Measurements from ENCODE around the gene WDR13. TPM values are rescaled to one million over a fixed set of nuclear protein-coding genes. Genes with fewer than 3 reads are reported as not detected.
"Not testable (repeated sequence)": the region's sequence is repeated elsewhere in the genome, so short reads cannot be mapped to it uniquely, and the experiment has no call there.

WDR13 gene
- total RNA-seq: 100 to 1,000 TPM; 108 to 182 (median 139) TPM

DNA sequence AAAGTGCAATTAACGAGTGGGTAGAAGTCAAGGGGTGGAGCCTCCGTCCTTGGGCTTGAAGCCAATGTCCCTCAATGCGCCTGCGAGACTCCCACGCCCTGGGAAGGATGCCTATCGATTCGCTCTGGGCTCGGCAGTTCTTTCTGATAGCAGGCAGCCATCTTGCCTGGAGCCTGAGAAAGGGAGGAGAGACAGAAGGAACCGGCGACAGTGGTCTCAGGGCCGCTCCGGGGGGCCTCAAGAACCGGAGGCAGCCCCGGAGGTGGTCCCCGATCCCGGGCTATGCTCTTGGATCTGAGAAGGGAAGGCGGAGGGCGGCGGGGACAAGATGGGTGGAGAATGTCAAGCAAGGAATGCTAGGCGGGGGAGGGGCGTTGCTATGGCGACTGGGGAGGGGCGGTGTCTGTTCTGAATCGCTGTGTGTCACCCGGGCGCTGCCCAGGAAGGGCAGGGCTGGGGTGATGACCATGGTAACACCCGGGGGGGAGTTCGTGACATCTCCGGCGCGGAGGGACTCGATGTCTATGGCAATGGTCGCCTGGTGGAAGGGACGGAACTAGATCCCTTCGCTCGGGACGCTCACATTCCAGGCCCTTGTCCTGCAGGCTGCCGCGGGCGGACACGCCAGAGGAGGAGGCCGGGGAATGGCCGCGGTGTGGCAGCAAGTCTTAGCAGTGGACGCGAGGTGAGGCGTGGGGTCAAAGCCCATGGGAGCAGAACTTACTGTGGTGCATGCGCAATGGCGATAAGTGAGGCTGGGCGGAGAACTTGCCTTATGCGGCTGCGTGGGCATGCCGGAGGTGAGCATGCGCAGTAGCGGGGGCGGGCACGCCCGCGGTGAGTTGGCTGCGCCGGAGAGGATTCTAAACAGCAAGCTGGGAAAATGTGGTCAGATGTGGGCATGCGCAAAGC lies at the start of gene WDR13:
WDR13 (plus strand) TSS at position 140 of the 912 bp plus-strand sequence; CDS start at position 645, 505 bp downstream.
- H3K27ac ChIP-seq: peak within 1 kb of the TSS; percentile 78 to 98 (median 94)
- H3K4me1 ChIP-seq: peaks cover 0 to 16% (median 4%) of the 10 kb centered on the region in 3 donors
- H3K4me3 ChIP-seq: peak within 1 kb of the TSS; percentile 39 to 66
- peak; percentile 23 to 36 for TF ChIP-seq POLR2A (IDR thresholded peaks at IDR 0.05)
- no peak for TF ChIP-seq EP300 (IDR thresholded peaks at IDR 0.05)
- peak; percentile 62 for TF ChIP-seq POLR2AphosphoS5 (IDR thresholded peaks at IDR 0.05)
- TF ChIP-seq, protein P1, sequence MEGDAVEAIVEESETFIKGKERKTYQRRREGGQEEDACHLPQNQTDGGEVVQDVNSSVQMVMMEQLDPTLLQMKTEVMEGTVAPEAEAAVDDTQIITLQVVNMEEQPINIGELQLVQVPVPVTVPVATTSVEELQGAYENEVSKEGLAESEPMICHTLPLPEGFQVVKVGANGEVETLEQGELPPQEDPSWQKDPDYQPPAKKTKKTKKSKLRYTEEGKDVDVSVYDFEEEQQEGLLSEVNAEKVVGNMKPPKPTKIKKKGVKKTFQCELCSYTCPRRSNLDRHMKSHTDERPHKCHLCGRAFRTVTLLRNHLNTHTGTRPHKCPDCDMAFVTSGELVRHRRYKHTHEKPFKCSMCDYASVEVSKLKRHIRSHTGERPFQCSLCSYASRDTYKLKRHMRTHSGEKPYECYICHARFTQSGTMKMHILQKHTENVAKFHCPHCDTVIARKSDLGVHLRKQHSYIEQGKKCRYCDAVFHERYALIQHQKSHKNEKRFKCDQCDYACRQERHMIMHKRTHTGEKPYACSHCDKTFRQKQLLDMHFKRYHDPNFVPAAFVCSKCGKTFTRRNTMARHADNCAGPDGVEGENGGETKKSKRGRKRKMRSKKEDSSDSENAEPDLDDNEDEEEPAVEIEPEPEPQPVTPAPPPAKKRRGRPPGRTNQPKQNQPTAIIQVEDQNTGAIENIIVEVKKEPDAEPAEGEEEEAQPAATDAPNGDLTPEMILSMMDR (IDR thresholded peaks at IDR 0.05): no peak
- ATAC-seq: peak; percentile 93
- peaks cover 0 to 39% of the 10 kb centered on the region in 2 donors for H3K36me3 ChIP-seq
- no peaks in the 10 kb centered on the region for H3K27me3 ChIP-seq
- no peaks in the 10 kb centered on the region for H3K9me3 ChIP-seq
- 23% methylated on average over 9 of the region's 62 CpGs; no CpG with 5 or more reads in 1 of the 2 donors for WGBS, 2 donors (ENCODE audit: low coverage in 1 of 2)

DNA sequence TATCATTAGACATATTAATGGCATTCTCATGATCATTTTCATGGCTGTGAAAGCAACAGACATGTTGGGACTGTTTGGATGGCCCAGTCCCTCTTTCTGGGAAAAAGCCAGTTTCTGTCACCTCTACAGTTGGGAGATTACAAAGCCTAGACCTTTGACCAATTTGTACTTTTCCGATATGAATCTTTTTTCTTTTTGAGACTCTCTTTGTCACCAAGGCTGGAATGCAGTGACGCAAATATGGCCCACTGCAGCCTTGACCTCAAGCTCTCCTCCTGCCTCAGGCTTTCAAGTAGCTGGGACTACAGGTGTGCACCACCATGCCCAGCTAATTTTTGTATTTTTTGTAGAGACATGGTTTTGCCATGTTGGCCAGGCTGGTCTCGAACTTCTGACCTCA lies 48.4 kb upstream of the WDR13 start:
- Histone ChIP-seq H3K4me3 (no peak overlapping the region), H3K27ac (no peak overlapping the region), H3K36me3 (peaks cover 0 to 64% of the 10 kb centered on the region in 2 donors), H3K4me1 (no peaks in the 10 kb centered on the region), H3K9me3 (no peaks in the 10 kb centered on the region), H3K27me3 (no peaks in the 10 kb centered on the region)
- no peak for TF ChIP-seq EP300 (IDR thresholded peaks at IDR 0.05)
- TF ChIP-seq POLR2AphosphoS5 (IDR thresholded peaks at IDR 0.05): no peak
- no peak for TF ChIP-seq POLR2A (IDR thresholded peaks at IDR 0.05)
- TF ChIP-seq, protein P1 (IDR thresholded peaks at IDR 0.05): no peak
- WGBS, 2 donors (ENCODE audit: low coverage in 1 of 2): 83 to 89% methylated on average over 3 of the region's 3 CpGs
- no peak for ATAC-seq

DNA sequence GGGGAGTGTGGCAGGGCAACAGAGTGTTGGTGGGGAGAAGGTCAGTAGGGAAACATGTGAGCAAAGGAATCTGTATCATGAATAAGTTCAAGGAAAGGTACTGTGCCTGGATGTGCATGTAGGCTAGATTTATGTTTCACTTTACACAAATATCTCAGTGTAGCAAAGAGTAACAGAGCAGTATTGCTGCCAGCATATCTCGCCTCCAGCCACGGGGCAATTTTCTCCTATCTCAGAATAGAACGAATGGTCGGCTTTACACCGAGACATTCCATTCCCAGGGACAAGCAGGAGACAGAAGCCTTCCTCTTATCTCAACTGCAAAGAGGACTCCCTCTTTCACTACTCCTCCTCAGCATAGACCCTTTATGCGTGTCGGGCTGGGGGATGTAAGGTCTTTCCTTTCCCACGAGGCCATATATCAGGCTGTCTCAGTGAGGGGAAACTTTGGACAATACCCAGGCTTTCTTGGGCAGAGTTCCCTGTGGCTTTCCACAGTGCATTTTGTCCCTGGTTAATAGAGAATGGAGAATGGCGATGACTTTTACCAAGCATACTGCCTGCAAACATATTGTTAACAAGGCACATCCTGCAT lies 41.5 kb upstream of the WDR13 start:
- ATAC-seq, H3K9me3 ChIP-seq, H3K27ac ChIP-seq, H3K4me3 ChIP-seq, H3K27me3 ChIP-seq, H3K4me1 ChIP-seq: not testable (repeated sequence)
- peaks cover 0 to 74% of the 10 kb centered on the region in 2 donors for H3K36me3 ChIP-seq
- WGBS, 2 donors (ENCODE audit: low coverage in 1 of 2): 68 to 91% methylated on average over 3 to 5 of the region's 9 CpGs

DNA sequence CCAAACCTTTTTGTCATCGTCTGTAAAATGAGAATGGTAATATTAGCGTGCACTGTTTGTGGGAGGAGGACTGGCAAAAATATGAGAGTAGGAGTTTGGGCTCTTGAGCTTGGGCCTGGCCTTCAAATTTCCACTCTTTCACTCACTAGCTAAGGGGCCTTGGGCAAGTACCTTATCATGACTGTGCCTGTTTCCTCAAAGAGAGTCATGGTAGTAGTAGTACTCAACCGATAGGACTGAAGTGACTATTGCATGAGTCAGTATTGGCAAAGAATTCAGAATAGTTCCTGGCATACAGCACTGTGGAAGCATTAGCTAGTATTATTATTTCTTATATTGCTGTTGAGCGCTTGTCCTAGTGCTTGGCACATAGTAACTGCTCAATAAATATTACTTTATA lies 39.0 kb upstream of the WDR13 start:
- WGBS, 2 donors (ENCODE audit: low coverage in 1 of 2): 71 to 72% methylated on average over 1 to 3 of the region's 4 CpGs
- TF ChIP-seq POLR2AphosphoS5 (IDR thresholded peaks at IDR 0.05): no peak
- TF ChIP-seq, protein P1 (IDR thresholded peaks at IDR 0.05): no peak
- no peak for TF ChIP-seq EP300 (IDR thresholded peaks at IDR 0.05)
- no peak for TF ChIP-seq POLR2A (IDR thresholded peaks at IDR 0.05)

DNA sequence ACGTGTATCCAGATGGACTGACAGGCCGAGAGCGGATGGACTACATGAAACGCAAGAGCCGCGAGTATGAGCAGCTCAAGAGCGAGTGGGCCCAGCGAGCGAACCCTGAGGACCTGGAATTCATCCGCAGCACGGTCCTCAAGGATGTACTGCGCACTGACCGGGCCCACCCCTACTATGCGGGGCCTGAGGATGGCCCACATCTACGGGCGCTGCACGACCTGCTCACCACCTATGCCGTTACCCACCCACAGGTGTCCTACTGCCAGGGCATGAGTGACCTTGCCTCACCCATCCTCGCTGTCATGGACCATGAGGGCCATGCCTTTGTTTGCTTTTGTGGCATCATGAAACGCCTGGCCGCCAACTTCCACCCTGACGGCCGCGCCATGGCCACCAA lies 37.7 kb upstream of the WDR13 start:
- ATAC-seq: no peak
- no peak overlapping the region for H3K4me3 ChIP-seq
- peaks cover 0 to 66% of the 10 kb centered on the region in 2 donors for H3K36me3 ChIP-seq
- H3K27me3 ChIP-seq: no peaks in the 10 kb centered on the region
- TF ChIP-seq POLR2A (IDR thresholded peaks at IDR 0.05): no peak
- no peak for TF ChIP-seq EP300 (IDR thresholded peaks at IDR 0.05)
- TF ChIP-seq, protein P1 (IDR thresholded peaks at IDR 0.05): no peak
- no peak for TF ChIP-seq POLR2AphosphoS5 (IDR thresholded peaks at IDR 0.05)
- H3K9me3 ChIP-seq: no peaks in the 10 kb centered on the region
- H3K27ac ChIP-seq: no peak overlapping the region
- H3K4me1 ChIP-seq: no peaks in the 10 kb centered on the region
- WGBS, 2 donors (ENCODE audit: low coverage in 1 of 2): 100% methylated on average over 1 of the region's 24 CpGs; no CpG with 5 or more reads in 1 of the 2 donors

More for the DNA sequence above, 39.0 kb upstream of the WDR13 start:
- Histone ChIP-seq H3K27me3 (no peaks in the 10 kb centered on the region), H3K9me3 (no peaks in the 10 kb centered on the region), H3K36me3 (peaks cover 0 to 68% of the 10 kb centered on the region in 2 donors), H3K4me3 (no peak overlapping the region), H3K27ac (no peak overlapping the region), H3K4me1 (no peaks in the 10 kb centered on the region)
- peak; percentile 53 for ATAC-seq
